ENCODE measurements around the gene PLB1. TPM values are rescaled to one million over a fixed set of nuclear protein-coding genes. Genes with fewer than 3 reads are reported as not detected.

Gene PLB1
- total RNA-seq, 2 donors from 2014 or later: 19.2 to 29.6 TPM

DNA sequence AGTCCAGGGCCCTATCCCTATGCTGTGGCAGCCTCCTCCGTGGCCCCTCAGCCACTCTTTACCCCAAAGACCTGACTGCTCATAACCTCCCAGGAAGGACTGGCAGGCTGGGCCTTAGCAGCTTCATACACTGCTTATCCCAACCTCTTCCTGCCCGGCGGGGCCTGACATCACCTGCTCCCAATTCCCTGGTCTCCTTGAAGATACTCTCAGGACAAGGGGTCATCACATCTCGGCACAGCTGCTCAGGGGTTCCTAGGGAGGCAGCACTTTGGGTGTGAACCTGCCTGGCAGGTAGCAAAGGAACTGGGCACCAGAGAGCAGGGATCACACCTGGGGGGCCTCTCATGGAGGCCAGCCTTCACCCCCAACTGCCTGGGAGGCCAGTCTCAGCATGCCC, 68.5 kb downstream of the PLB1 start:
- DNase-seq (ENCODE audit: low spot score) (no peak), ATAC-seq (ENCODE audit: insufficient number of reproducible peaks, low FRiP score, low read depth) (no peak)
- Histone ChIP-seq H3K36me3 (no peaks in the 10 kb centered on the region), H3K27ac (no peak overlapping the region), H3K27me3 (replicated peaks; ENCODE audit: insufficient read depth) (no peaks in the 10 kb centered on the region), H3K4me1 (ENCODE audit: control insufficient read depth in 1 of 2, low read depth in 2 of 2) (peaks cover 5 to 26% of the 10 kb centered on the region in 2 donors), H3K4me3 (no peak overlapping the region), H3K9me3 (no peaks in the 10 kb centered on the region)
- TF ChIP-seq, protein P1, sequence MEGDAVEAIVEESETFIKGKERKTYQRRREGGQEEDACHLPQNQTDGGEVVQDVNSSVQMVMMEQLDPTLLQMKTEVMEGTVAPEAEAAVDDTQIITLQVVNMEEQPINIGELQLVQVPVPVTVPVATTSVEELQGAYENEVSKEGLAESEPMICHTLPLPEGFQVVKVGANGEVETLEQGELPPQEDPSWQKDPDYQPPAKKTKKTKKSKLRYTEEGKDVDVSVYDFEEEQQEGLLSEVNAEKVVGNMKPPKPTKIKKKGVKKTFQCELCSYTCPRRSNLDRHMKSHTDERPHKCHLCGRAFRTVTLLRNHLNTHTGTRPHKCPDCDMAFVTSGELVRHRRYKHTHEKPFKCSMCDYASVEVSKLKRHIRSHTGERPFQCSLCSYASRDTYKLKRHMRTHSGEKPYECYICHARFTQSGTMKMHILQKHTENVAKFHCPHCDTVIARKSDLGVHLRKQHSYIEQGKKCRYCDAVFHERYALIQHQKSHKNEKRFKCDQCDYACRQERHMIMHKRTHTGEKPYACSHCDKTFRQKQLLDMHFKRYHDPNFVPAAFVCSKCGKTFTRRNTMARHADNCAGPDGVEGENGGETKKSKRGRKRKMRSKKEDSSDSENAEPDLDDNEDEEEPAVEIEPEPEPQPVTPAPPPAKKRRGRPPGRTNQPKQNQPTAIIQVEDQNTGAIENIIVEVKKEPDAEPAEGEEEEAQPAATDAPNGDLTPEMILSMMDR (IDR thresholded peaks at IDR 0.05): no peak

GRCh38 chr2:28565033-28565432, 69.2 kb downstream of the PLB1 start:
- H3K36me3 ChIP-seq: no peaks in the 10 kb centered on the region
- ATAC-seq (ENCODE audit: insufficient number of reproducible peaks, low FRiP score, low read depth) (no peak), DNase-seq (ENCODE audit: low spot score) (no peak)
- no peaks in the 10 kb centered on the region for H3K9me3 ChIP-seq
- peaks cover 5 to 26% of the 10 kb centered on the region in 2 donors for H3K4me1 ChIP-seq (ENCODE audit: control insufficient read depth in 1 of 2, low read depth in 2 of 2)
- no peak overlapping the region for H3K27ac ChIP-seq
- H3K27me3 ChIP-seq (replicated peaks; ENCODE audit: insufficient read depth): no peaks in the 10 kb centered on the region
- H3K4me3 ChIP-seq: no peak overlapping the region
- TF ChIP-seq, protein P1 (IDR thresholded peaks at IDR 0.05): no peak

DNA sequence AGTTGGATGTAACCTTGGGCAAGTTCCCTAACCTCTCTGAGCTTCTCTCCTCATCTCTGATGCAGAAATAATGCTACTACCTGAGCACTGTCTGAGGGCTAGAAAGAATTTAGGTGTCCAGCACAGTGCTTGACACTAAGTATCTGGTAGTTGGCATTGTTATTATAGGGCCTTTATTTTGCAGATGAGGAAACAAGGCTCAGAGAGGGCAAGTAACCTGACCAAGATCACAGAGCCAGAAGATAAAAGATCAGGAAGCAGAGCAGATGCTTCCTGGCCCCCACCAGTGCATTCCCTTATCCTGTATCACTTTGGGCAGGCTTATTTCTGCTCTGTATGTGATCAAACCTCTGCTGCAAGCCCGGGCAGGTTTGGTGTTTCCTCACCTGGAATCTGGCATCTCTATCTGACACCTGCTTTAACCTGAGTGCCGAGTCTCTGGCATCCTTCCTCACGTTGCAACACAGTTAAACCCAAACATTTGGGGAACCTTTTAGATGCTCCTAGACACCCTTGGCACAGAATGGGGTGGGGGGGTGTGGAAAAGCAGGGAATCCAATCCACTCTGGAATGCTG, 69.9 kb downstream of the PLB1 start:
- TF ChIP-seq, protein P1 (IDR thresholded peaks at IDR 0.05): no peak
- peak overlapping the region; percentile 78 for H3K4me3 ChIP-seq
- ATAC-seq (ENCODE audit: insufficient number of reproducible peaks, low FRiP score, low read depth): no peak
- DNase-seq (ENCODE audit: low spot score): no peak
- H3K36me3 ChIP-seq: no peaks in the 10 kb centered on the region
- no peaks in the 10 kb centered on the region for H3K9me3 ChIP-seq
- H3K27ac ChIP-seq: peak overlapping the region in 1 of 2 donors; percentile 38
- H3K27me3 ChIP-seq (replicated peaks; ENCODE audit: insufficient read depth): no peaks in the 10 kb centered on the region
- peaks cover 5 to 26% of the 10 kb centered on the region in 2 donors for H3K4me1 ChIP-seq (ENCODE audit: control insufficient read depth in 1 of 2, low read depth in 2 of 2)

DNA sequence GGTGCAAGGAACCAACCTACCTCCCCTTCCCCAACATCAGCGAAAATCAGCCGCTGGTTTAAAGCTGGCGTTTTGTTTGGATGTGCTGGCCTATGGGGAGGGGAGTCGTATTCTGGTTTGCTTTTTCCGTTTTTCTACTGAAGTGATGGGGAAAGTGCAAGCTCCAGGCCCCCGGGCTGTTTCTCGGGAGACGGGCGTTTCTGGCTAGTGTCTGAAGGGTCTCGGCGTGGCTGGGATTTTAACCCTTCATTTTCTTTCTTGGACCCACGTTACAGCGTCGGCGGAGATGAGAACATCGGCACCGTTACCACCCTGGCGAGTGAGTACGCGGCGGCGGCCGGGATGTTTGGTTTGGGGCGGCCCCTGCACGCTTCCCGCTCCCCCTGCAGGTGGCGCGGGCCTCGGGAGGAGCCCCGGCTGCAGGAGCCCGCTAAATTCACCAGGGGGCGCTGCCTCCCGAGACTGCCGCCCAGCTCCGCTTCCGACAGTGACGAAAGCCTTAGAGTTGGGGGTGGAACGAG, 70.7 kb downstream of the PLB1 start:
- Histone ChIP-seq H3K36me3 (no peaks in the 10 kb centered on the region), H3K4me3 (peak overlapping the region; percentile 78), H3K27me3 (replicated peaks; ENCODE audit: insufficient read depth) (no peaks in the 10 kb centered on the region), H3K27ac (peak overlapping the region; percentile 38 to 49), H3K9me3 (no peaks in the 10 kb centered on the region), H3K4me1 (ENCODE audit: control insufficient read depth in 1 of 2, low read depth in 2 of 2) (peaks cover 5 to 26% of the 10 kb centered on the region in 2 donors)
- TF ChIP-seq, protein P1 (IDR thresholded peaks at IDR 0.05): peak; percentile 100
- DNase-seq (ENCODE audit: low spot score) (peak; percentile 33), ATAC-seq (ENCODE audit: insufficient number of reproducible peaks, low FRiP score, low read depth) (peak; percentile 70)

GRCh38 chr2:28567061-28567471, 71.2 kb downstream of the PLB1 start:
- DNase-seq (ENCODE audit: low spot score) (no peak), ATAC-seq (ENCODE audit: insufficient number of reproducible peaks, low FRiP score, low read depth) (peak; percentile 42)
- H3K4me3 ChIP-seq: peak overlapping the region; percentile 78
- H3K27ac ChIP-seq: peak overlapping the region; percentile 38 to 49
- H3K27me3 ChIP-seq (replicated peaks; ENCODE audit: insufficient read depth): no peaks in the 10 kb centered on the region
- TF ChIP-seq, protein P1 (IDR thresholded peaks at IDR 0.05): no peak
- H3K4me1 ChIP-seq (ENCODE audit: control insufficient read depth in 1 of 2, low read depth in 2 of 2): peaks cover 5 to 26% of the 10 kb centered on the region in 2 donors
- no peaks in the 10 kb centered on the region for H3K9me3 ChIP-seq
- H3K36me3 ChIP-seq: no peaks in the 10 kb centered on the region

Measured in thoracic aorta (tissue), 2 donors.